Measurements from ENCODE around the gene FCRL5.

- no peak for TF ChIP-seq MECOM (CRISPR knock-in tag; IDR thresholded peaks at IDR 0.05)
- no peak for TF ChIP-seq POLR2AphosphoS5 (IDR thresholded peaks at IDR 0.05; ENCODE audit: control insufficient read depth, insufficient read depth, low read depth, low read length)
Observed at GRCh38 chr1:157494093-157494492, 58.2 kb downstream of the FCRL5 start.

Data from K562 (cell line).